ENCODE data around the gene C1orf226. TPM values are rescaled to one million over a fixed set of nuclear protein-coding genes. Genes with fewer than 3 reads are reported as not detected.

C1orf226 gene
- total and polyA plus RNA-seq, 10 of the 15 experiments (the other 5 are each of a cell fraction or from before 2014, with no cell fraction given), result not detected

DNA sequence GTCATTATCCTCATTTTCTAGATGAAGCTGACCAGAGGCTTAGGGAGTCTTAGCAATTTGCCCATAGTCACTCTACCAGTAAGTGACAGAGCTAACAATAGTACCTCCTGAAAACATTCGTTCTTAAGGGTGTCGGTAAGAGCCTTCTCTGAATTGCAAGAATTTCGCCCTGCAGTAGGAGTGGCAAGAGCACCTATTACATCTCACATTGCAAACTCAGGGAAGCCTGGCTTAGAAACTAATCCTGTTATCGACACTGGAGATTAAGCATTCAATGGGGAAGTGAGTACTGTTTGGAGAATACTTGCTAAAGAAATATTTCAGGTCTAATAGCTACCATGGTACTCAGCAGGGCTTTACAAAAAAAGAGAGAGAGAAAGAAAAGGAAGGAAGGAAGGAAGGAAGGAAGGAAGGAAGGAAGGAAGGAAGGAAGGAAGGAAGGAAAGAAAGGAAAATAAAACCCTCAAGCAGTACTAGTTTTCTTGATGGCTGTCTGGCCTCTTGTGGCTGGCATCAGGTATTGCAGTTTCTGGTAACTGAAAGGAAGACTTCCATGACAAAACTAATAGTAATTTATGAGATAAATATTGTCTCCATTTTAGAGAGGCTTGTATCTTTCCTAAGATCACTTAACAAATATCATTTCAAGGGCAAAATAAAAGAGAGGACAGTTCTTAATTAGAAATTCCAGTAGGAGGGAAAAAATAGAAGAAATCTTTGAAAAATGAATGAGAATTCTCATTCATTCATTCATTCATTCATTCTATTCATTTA is 10.4 kb downstream of the C1orf226 start (continued):
- TF ChIP-seq SREBF2 (IDR thresholded peaks at IDR 0.05; ENCODE audit: low read length), result no peak

GRCh38 chr1:162396201-162396906 is 14.8 kb downstream of the C1orf226 start:
- H3K4me1 ChIP-seq (ENCODE audit: control insufficient read depth, insufficient read depth, low read length), result no peaks in the 10 kb centered on the region
- SMC1A ChIA-PET (ENCODE audit: uncharacterized antibody, unreplicated experiment), result no interaction called here
- RAD21 ChIA-PET (ENCODE audit: unreplicated experiment), result no interaction called here
- WGBS (ENCODE audit: insufficient coverage, insufficient replicate concordance, low lambda C conversion rate, missing lambda C conversion rate), result 2% methylated on average over 3 of the region's 3 CpGs
- intact Hi-C loops (cut with micrococcal nuclease; ENCODE audit: unreplicated experiment) (no loop called here), in situ Hi-C loops (cut with MboI) (no loop called here)
- no peak overlapping the region for H3K4me3 ChIP-seq
- no peaks in the 10 kb centered on the region for H3K79me2 ChIP-seq (ENCODE audit: control insufficient read depth, insufficient read depth, low read length)
- H4K20me1 ChIP-seq (ENCODE audit: control insufficient read depth, insufficient read depth), result no peaks in the 10 kb centered on the region
- no peak for DNase-seq (ENCODE audit: low read depth, low spot score)
- no TSS peak for BruUV-seq (replicated peaks)
- FAIRE-seq, result no peak
- H2AFZ ChIP-seq (ENCODE audit: control insufficient read depth, low read depth, low read length), result no peak overlapping the region
- H3K36me3 ChIP-seq (ENCODE audit: control insufficient read depth in 2 of 2, insufficient read depth in 2 of 2, low read length in 1 of 2), result no peaks in the 10 kb centered on the region
- no peak overlapping the region for H3K9ac ChIP-seq (ENCODE audit: control insufficient read depth, insufficient read depth, low read length)
- CTCF ChIA-PET, result interaction anchor here (1.0 kb wide), 1 partner anchor 39 kb away, joined by 3 read pairs; no protein-coding TSS in a partner anchor
- no peak overlapping the region for H3K4me2 ChIP-seq (ENCODE audit: control insufficient read depth, insufficient read depth)
- POLR2A ChIA-PET, result interaction anchor here (0.5 kb wide), 1 partner anchor 94 kb away, joined by 4 read pairs; no protein-coding TSS in a partner anchor
- no peaks in the 10 kb centered on the region for H3K9me3 ChIP-seq (replicated peaks; ENCODE audit: control insufficient read depth, insufficient read depth, low read length)
- peaks cover 0 to 5% of the 10 kb centered on the region in 2 experiments; a peak in 3 of 4 replicates for H3K27me3 ChIP-seq (replicated peaks in 1 of 2; ENCODE audit: control insufficient read depth in 2 of 2, insufficient read depth in 2 of 2, low read length in 1 of 2)
- no peak overlapping the region for H3K27ac ChIP-seq (ENCODE audit: control insufficient read depth, insufficient read depth)
- no peak for ATAC-seq
- TF ChIP-seq PAX8 (IDR thresholded peaks at IDR 0.05) (no peak), CREB1 (IDR thresholded peaks at IDR 0.05; ENCODE audit: low read depth) (no peak), CHD2 (IDR thresholded peaks at IDR 0.05; ENCODE audit: borderline replicate concordance, low read depth, low read length) (no peak), BRCA1 (IDR thresholded peaks at IDR 0.05; ENCODE audit: low read depth, low read length) (no peak), RBBP5 (conservative IDR thresholded peaks at IDR 0.05) (no peak), SMAD1 (IDR thresholded peaks at IDR 0.05; ENCODE audit: low read depth, partially characterized antibody) (no peak)
